Measurements from ENCODE around the gene FAM13C.
"Not testable (repeated sequence)": the region's sequence is repeated elsewhere in the genome, so short reads cannot be mapped to it uniquely, and the experiment has no call there.

FAM13C gene

GRCh38 chr10:59229441-59229840 is 132.9 kb downstream of the FAM13C start:
- Histone ChIP-seq H3F3A (ENCODE audit: control insufficient read depth, insufficient read depth) (0 out of 2 replicates have a peak, but pooled peaks cover 2% of the 10 kb centered on the region), H3K79me2 (ENCODE audit: control insufficient read depth, low read length) (no peaks in the 10 kb centered on the region), H3K4me2 (ENCODE audit: low read length) (no peak overlapping the region), H3K4me3 (ENCODE audit: low read length) (no peak overlapping the region), H3K4me1 (ENCODE audit: control insufficient read depth, low read length) (peaks cover 4% of the 10 kb centered on the region; the same call in 1 of the 2 replicates), H4K20me1 (ENCODE audit: control insufficient read depth, insufficient read depth, low read depth, low read length) (no peaks in the 10 kb centered on the region), H3K9me2 (replicated peaks; ENCODE audit: control insufficient read depth, low read length) (no peaks in the 10 kb centered on the region), H3K36me3 (ENCODE audit: control insufficient read depth, low read length) (no peaks in the 10 kb centered on the region), H3K27me3 (ENCODE audit: control insufficient read depth, low read length) (no peaks in the 10 kb centered on the region), H3K27ac (ENCODE audit: low read depth, low read length) (no peak overlapping the region), H3K9me3 (ENCODE audit: control insufficient read depth, insufficient read depth, low read length) (no peaks in the 10 kb centered on the region)
- TF ChIP-seq CTCF (IDR thresholded peaks at IDR 0.05; ENCODE audit: low read depth, low read length, poor library complexity, severe bottlenecking) (no peak), EZH2phosphoT487 (IDR thresholded peaks at IDR 0.05; ENCODE audit: borderline replicate concordance, low read length) (no peak)

- H3K36me3 ChIP-seq (ENCODE audit: control insufficient read depth, low read length) = no peaks in the 10 kb centered on the region
- no peak overlapping the region for H3K4me3 ChIP-seq (ENCODE audit: low read length)
- no peak overlapping the region for H3K4me2 ChIP-seq (ENCODE audit: low read length)
- H4K20me1 ChIP-seq (ENCODE audit: control insufficient read depth, insufficient read depth, low read depth, low read length) = no peaks in the 10 kb centered on the region
- no peaks in the 10 kb centered on the region for H3K79me2 ChIP-seq (ENCODE audit: control insufficient read depth, low read length)
- no peak overlapping the region for H3K27ac ChIP-seq (ENCODE audit: low read depth, low read length)
- no peaks in the 10 kb centered on the region for H3K4me1 ChIP-seq (ENCODE audit: control insufficient read depth, low read length)
- 0 out of 2 replicates have a peak, but pooled peaks cover 2% of the 10 kb centered on the region for H3F3A ChIP-seq (ENCODE audit: control insufficient read depth, insufficient read depth)
- TF ChIP-seq CTCF (IDR thresholded peaks at IDR 0.05; ENCODE audit: low read depth, low read length, poor library complexity, severe bottlenecking) (no peak), EZH2phosphoT487 (IDR thresholded peaks at IDR 0.05; ENCODE audit: borderline replicate concordance, low read length) (no peak)
- H3K27me3 ChIP-seq (ENCODE audit: control insufficient read depth, low read length) = no peaks in the 10 kb centered on the region
- no peaks in the 10 kb centered on the region for H3K9me2 ChIP-seq (replicated peaks; ENCODE audit: control insufficient read depth, low read length)
- no peaks in the 10 kb centered on the region for H3K9me3 ChIP-seq (ENCODE audit: control insufficient read depth, insufficient read depth, low read length)
Observed at GRCh38 chr10:59227136-59227673, 135.1 kb downstream of the FAM13C start.

- H3K36me3 ChIP-seq (ENCODE audit: control insufficient read depth, low read length) = no peaks in the 10 kb centered on the region
Observed at GRCh38 chr10:59225211-59225610, 137.1 kb downstream of the FAM13C start.

GRCh38 chr10:59223597-59223996 is 138.8 kb downstream of the FAM13C start:
- not testable (repeated sequence) for H4K20me1 ChIP-seq (ENCODE audit: control insufficient read depth, insufficient read depth, low read depth, low read length); H3K27ac ChIP-seq (ENCODE audit: low read depth, low read length); H3K79me2 ChIP-seq (ENCODE audit: control insufficient read depth, low read length); H3F3A ChIP-seq (ENCODE audit: control insufficient read depth, insufficient read depth); H3K4me1 ChIP-seq (ENCODE audit: control insufficient read depth, low read length); H3K36me3 ChIP-seq (ENCODE audit: control insufficient read depth, low read length); H3K27me3 ChIP-seq (ENCODE audit: control insufficient read depth, low read length); H3K4me3 ChIP-seq (ENCODE audit: low read length); H3K9me2 ChIP-seq (replicated peaks; ENCODE audit: control insufficient read depth, low read length); H3K4me2 ChIP-seq (ENCODE audit: low read length); H3K9me3 ChIP-seq (ENCODE audit: control insufficient read depth, insufficient read depth, low read length)

More at GRCh38 chr10:59225211-59225610, 137.1 kb downstream of the FAM13C start:
- Histone ChIP-seq H3K9me3 (ENCODE audit: control insufficient read depth, insufficient read depth, low read length) (no peaks in the 10 kb centered on the region), H3K9me2 (replicated peaks; ENCODE audit: control insufficient read depth, low read length) (no peaks in the 10 kb centered on the region), H3K79me2 (ENCODE audit: control insufficient read depth, low read length) (no peaks in the 10 kb centered on the region), H3K27me3 (ENCODE audit: control insufficient read depth, low read length) (no peaks in the 10 kb centered on the region), H3K4me1 (ENCODE audit: control insufficient read depth, low read length) (no peaks in the 10 kb centered on the region), H3K4me2 (ENCODE audit: low read length) (no peak overlapping the region), H3F3A (ENCODE audit: control insufficient read depth, insufficient read depth) (0 out of 2 replicates have a peak, but pooled peaks cover 2% of the 10 kb centered on the region), H3K4me3 (ENCODE audit: low read length) (no peak overlapping the region), H3K27ac (ENCODE audit: low read depth, low read length) (no peak overlapping the region), H4K20me1 (ENCODE audit: control insufficient read depth, insufficient read depth, low read depth, low read length) (no peaks in the 10 kb centered on the region)
- TF ChIP-seq CTCF (IDR thresholded peaks at IDR 0.05; ENCODE audit: low read depth, low read length, poor library complexity, severe bottlenecking) (no peak), EZH2phosphoT487 (IDR thresholded peaks at IDR 0.05; ENCODE audit: borderline replicate concordance, low read length) (no peak)

Data from DOHH2 (cell line).